GM19452 (cell line): ENCODE results near the gene SHC1.

Source experiments
- ATAC-seq: cut with Tn5 transposase; IDR thresholded peaks from one replicate; pipeline ENCODE4 v1.9.1; 2021; ENCODE audit not compliant: unreplicated experiment

SHC1 gene

DNA sequence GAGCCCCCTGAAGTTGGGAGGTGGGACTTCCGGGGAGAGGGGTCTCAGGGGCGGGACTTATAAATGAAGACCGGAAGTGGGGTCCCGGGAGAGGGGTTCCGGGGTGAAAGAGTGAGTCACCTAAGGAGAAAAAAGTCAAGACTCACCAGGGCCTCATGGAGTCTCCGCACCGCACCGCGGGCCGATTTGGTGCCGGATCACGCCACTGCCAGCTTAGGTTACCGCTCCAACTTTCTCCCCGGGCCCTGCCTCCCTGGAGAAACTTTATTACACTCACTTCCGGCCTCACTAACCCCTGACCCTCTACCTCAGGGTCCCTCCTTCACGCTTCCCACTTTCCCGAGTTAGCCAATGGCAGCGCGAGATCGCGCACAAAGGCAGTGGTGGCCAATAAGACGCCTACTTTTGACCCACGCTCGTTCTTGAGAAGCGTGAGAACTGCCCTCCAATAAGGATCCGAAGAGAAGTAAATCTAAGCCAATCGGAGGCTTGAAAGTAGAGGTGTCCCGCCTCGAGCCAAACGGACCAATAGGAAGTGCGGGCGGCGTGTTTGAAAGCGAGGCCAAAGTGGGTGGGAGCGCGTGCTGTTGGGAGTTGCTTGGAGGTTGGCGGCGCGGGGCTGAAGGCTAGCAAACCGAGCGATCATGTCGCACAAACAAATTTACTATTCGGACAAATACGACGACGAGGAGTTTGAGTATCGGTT lies 3.7 kb upstream of the SHC1 start, which contains the start of gene CKS1B:
CKS1B (plus strand) TSS at position 580 of the 706 bp plus-strand sequence; CDS start at position 645, 65 bp downstream.
- peak; percentile 74 for ATAC-seq

DNA sequence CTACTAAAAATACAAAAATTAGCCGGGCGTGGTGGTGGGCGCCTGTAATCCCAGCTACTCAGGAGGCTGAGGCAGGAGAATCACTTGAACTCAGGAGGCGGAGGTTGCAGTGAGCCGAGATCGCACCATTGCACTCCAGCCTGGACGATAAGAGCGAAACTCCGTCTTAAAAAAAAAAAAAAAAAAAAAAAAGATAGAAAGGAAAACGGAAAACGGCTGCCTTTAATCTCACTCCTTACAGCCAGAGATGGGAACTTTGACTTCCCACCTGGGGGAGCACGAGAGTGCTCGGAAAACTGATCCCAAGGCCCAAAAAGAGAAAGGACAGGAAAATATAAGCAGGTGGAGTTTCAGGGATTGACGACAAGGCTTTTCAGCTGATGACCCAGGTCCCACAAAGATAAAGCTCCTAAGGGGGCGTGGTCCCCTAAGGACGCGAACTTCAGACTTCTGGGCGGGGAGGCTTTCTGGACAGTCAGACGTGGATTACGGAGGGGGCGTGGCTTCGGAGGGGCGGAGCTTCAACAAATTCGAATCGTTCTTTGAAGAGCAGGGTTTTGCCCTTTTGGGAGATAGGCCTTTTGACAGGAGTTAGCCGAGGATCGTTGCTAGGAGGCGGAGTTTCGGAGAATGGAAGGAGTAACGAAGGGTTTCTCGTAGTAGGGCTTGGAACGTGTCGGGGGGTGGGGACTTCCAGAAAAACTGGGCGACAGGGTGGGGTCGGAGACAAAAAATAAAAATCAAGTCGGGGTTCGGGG lies 3.0 kb upstream of the SHC1 start:
- no peak for ATAC-seq

GRCh38 chr1:154972517-154973343 lies 2.2 kb upstream of the SHC1 start:
- ATAC-seq, result no peak

- no peak for ATAC-seq
Observed at GRCh38 chr1:154972213-154972516, 1.6 kb upstream of the SHC1 start.

DNA sequence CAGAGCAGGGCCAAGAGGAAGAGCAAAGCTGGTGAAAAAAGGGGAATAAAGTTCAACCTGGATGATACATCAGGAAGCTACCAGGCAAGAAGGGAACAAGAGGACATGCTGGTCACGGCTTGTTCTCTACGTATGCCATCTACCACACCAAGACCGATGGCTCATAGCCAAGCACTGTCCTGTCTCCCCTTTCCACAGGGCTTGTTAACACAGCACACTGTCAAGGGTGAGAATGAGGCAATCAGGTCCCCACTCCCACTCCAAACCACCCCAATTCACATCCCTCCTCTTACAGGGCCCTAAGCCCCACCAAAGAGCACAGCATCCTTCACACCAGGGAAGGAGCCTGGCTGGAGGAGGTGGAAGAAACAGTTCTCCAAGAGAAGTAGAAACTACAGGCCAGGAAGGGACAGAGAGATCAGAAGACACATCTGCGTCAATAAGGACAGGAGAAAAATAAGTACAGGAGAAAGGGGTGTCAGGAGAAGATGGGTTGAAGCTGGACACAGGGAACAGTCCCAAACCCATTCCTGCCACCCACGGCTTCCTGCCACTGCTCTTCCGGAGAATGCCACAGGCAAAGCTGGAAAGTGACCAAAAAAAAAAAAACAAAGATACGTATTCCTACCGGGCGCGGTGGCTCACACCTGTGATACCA lies 923 bp upstream of the SHC1 start:
- no peak for ATAC-seq

- ATAC-seq, result no peak
Observed at GRCh38 chr1:154969860-154970452, 591 bp downstream of the SHC1 start.

- no peak for ATAC-seq
Observed at GRCh38 chr1:154969246-154969645, 1.3 kb downstream of the SHC1 start.

DNA sequence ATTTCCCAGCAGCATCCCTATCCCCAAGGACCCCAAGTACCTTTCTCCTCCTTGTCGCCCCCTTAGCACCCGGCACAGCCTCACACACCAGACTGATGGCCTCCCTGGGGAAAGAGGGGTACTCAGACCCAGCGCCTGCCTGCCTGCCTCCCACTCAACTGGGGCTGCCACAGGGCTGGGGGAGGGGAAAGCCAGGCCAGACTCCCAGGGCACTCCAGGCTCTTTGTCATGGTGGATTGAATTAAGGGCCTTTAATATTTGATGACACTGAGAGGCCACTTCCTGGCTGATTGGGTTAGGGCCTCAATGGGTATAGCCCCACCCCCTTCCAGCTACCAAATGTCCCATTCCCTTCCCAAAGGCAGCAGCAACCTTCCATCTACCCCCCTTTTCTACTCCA lies 1.8 kb downstream of the SHC1 start:
- no peak for ATAC-seq

DNA sequence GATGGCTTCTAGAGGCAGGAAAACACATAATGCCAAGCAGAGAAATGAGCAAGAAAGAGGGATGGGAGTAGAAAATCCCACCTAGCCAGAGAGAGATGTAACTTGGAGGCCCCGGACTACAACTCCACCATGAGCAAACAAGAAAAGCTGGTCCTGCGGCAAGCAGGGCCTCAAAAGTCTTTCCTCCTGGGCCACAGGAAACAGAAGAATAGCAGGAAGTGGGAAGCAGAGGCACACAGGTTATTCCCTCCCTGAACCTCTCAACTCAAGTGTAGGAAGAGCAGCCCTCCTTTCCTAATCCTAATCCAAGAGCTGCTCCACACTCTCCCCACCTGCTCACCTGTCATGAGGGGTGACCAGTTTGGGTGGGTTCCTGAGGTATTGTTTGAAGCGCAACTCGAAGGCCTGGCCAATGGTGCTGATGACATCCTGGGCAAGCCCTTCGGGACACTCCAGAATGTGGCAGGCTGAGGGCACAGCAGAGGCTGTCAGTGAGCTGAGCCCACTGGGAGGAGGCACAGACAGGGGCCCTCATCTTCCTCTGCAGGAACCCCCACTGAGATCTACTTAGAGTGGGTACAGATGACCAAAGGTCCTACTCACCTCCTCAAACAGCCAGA lies 3.1 kb downstream of the SHC1 start:
- ATAC-seq, result no peak

- ATAC-seq, result no peak
Observed at GRCh38 chr1:154966111-154966510, 4.4 kb downstream of the SHC1 start.

DNA sequence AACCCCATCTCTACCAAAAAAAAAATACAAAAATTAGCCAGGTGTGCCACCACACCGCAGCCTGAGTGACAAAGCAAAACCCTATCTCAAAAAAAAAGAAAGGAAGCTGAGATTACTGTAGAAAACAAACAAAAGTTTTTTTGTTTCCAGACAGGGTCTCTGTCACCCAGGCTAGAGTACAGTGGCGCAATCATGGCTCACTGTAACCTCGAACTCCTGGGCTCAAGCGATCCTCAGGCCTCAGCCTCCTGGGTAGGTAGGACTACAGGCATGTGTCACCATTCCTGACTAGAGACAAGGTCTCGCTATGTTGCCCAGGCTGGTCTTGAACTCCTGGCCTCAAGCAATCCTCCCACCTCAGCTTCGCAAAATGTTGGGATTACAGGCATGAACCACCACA lies 6.2 kb downstream of the SHC1 start:
- no peak for ATAC-seq

DNA sequence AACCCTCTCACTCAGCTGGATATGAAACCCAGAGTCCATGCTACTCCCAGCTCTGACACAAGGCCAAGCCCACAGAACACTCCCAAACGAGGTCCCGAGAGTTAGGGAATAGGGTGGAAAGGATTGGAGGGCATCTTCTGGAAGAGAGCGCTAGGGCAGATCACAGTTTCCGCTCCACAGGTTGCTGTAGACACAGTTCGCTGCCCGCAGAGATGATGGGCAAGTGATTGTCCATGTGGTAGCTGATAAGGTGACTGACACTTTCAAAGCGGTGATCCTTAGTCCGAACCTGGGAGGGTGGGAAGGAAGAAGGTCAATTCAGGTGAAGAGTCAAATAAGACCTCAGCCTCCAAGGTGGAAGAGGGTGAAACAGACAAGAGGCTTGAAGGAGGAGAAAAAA lies 6.9 kb downstream of the SHC1 start:
- no peak for ATAC-seq

DNA sequence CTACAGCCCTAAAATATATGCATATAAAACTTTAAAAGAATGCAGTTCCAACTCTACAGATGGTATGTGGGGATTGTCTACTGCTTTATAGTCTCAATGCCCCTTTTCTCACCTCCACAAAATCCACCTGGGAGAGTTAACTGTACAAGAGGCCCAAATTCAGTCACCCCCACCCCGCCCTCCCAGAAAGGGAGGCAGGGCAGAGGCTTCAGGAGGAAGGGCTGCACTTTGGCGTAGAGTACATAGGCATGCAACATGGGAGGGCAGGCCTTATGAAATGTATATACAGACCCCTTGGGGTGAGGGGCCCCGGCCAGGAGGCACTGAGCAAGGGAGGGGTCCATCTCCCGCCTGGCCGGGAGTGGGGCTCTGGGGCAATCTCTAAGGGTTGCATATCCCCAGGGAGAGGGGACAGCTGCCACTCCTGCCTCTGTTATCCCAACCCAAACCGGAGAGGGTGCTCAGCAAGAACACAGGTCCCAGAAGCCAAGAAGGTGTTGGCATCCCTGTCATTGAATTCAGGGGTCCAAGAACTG lies 7.7 kb downstream of the SHC1 start:
- ATAC-seq, result no peak

- no peak for ATAC-seq
Observed at GRCh38 chr1:154962156-154962749, 8.3 kb downstream of the SHC1 start.

DNA sequence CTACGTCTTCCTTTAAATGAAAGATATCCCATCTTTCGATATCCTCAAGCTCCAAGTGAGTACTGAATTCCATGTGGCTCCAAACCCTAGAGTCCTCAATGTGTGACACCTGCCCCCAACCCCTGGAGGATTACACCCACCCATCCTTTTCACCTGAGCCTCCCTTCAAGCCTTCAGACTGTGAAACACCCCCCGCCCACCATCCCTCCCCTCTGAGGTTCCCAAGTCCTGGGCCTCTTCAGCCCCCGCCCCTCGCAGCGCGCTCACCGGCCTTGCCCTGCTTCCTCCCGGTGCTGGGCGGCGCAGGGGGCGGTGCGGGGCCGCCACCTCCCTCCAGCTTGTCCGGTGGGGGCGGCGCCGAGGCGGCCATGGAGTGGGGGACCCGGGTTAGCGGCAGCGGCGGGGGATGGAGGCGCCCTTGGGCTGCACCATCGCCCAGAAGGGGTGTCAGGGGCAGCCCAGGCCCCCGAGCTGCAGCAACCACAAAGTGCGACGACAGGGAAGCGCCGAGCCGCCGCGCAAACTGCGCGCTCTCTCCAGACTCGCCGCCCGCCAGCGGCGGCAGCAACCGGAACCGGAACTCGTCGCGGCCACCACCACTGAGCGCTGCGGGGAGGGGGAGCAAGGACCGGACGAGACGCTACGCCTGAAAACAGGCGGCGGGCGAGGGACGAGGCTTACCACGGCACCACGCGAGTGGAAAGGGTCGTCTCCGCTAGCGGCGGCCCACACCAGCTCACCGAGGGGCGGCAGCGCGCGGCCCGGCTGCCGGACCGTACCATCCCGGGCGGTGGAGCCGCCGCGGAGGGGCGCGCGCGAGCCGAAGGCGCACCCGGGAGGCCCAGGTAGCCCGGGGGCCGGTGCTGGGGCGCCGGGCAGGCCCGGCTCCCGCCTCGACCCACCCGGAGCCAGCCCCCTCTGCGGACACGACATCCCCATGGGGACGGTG lies 9.1 kb downstream of the SHC1 start, which contains the start of gene PYGO2:
PYGO2 (minus strand) TSS at position 576 of the 949 bp plus-strand sequence; CDS start at position 370, 206 bp downstream.
- peak; percentile 74 for ATAC-seq

DNA sequence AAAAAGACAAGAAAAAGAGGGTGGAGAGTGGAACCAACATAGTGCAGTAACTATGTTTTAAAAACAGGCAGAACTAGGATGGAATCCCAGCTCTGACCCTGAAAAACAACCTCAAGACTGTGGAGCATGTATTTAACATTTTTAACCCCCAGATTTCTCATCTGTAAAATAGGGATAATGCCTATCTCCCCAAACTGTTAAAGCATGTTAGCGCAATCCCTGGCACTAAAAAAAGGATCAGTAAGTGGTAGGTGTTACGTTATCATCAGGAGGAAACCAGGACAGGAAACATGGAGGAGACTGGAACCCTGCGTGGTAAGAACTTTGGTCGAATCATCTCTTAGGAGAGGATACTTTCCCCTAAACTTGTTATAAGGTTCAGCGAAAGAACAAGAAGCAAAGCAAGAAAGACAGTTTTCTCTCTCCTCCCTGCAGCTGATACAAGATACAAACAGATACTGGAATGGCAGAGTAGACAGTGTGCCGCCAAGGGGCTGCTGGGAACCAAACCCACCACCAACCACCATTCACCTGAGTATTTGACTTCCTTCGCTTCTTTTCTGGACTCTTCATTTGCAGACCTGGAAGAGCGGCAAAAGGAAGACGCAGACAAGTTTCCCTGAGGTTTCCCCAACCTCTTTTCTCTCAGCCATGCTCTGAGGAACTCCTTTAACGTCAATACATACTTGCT lies 10.0 kb downstream of the SHC1 start:
- ATAC-seq, result no peak

DNA sequence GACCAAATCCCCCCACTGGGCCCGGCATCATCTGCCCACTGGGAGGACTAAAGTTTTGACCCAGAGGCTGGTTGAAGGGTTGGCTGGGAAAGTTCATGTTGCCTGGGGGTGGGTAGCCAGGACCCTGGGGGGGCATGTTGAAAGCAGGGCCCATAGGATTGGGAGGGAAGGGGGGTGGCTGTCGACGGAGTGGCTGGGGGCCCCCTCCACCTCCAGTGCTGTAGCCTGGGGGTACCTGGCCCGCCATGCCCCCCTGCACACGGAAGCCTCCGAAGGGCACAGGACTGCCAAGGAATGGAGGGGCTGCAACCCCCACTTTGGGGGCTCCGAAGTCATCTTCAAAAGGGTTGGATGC lies 11.1 kb downstream of the SHC1 start:
- no peak for ATAC-seq
